Measurements from ENCODE around the gene MTHFD1L.

Gene MTHFD1L

DNA sequence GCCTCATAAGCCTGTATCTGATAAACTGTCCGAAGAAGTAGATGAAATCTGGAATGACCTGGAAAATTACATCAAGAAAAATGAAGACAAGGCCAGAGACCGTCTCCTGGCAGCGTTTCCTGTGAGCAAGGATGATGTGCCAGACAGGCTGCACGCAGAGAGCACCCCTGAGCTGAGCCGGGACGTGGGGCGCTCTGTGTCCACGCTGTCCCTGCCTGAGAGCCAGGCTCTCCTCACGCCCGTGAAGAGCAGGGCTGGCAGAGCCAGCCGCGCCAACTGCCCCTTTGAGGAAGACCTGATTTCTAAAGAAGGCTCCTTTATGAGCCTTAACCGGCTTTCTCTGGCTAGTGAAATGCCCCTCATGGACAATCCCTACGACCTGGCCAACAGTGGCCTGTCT, 33.9 kb upstream of the MTHFD1L start:
- no peaks in the 10 kb centered on the region for H3K36me3 ChIP-seq
- TF ChIP-seq, protein P1, sequence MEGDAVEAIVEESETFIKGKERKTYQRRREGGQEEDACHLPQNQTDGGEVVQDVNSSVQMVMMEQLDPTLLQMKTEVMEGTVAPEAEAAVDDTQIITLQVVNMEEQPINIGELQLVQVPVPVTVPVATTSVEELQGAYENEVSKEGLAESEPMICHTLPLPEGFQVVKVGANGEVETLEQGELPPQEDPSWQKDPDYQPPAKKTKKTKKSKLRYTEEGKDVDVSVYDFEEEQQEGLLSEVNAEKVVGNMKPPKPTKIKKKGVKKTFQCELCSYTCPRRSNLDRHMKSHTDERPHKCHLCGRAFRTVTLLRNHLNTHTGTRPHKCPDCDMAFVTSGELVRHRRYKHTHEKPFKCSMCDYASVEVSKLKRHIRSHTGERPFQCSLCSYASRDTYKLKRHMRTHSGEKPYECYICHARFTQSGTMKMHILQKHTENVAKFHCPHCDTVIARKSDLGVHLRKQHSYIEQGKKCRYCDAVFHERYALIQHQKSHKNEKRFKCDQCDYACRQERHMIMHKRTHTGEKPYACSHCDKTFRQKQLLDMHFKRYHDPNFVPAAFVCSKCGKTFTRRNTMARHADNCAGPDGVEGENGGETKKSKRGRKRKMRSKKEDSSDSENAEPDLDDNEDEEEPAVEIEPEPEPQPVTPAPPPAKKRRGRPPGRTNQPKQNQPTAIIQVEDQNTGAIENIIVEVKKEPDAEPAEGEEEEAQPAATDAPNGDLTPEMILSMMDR (IDR thresholded peaks at IDR 0.05), result no peak
- no peak overlapping the region for H3K27ac ChIP-seq
- H3K27me3 ChIP-seq, result peaks cover 2% of the 10 kb centered on the region
- H3K9me3 ChIP-seq, result no peaks in the 10 kb centered on the region
- no peak overlapping the region for H3K4me3 ChIP-seq (ENCODE audit: low read depth in 1 of 2, low read length in 1 of 2)
- H3K4me1 ChIP-seq (ENCODE audit: control insufficient read depth in 1 of 2, insufficient read depth in 1 of 2, low read depth in 1 of 2, low read length in 1 of 2), result no peaks in the 10 kb centered on the region

DNA sequence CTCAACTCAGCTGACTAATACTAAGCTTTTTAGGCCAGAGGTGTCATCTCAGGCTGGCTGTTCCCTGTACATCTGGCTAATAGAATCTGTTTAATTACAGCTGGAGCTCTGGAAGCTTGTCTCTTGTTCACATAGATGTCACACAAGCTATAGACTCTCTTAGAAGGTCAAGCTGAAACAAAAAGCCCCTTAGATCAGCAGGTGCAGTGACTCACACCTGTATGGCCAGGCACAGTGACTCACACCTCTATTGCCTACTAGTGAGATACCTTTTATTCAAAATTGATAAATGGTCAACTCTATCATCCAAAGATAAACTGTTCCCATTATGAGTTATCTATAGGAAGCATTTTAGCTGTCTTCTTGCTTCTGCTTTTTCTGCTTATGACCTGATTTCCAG, 29.9 kb upstream of the MTHFD1L start:
- Histone ChIP-seq H3K9me3 (no peaks in the 10 kb centered on the region), H3K27me3 (no peaks in the 10 kb centered on the region), H3K27ac (no peak overlapping the region), H3K36me3 (no peaks in the 10 kb centered on the region), H3K4me3 (ENCODE audit: low read depth in 1 of 2, low read length in 1 of 2) (no peak overlapping the region), H3K4me1 (ENCODE audit: control insufficient read depth in 1 of 2, insufficient read depth in 1 of 2, low read depth in 1 of 2, low read length in 1 of 2) (no peaks in the 10 kb centered on the region)
- TF ChIP-seq, protein P1 (IDR thresholded peaks at IDR 0.05), result no peak

DNA sequence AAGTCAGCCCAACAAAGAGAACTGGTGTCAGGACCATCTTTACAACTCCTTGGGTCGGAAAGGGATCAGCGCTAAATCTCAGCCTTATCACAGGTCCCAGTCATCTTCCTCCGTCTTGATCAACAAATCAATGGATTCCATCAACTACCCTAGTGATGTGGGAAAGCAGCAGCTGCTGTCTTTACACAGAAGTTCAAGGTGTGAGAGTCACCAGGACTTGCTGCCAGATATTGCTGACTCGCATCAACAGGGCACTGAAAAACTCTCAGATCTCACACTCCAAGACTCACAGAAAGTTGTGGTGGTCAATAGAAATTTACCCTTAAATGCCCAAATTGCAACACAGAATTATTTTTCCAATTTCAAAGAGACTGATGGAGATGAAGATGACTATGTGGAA, 25.3 kb upstream of the MTHFD1L start:
- H3K4me3 ChIP-seq (ENCODE audit: low read depth in 1 of 2, low read length in 1 of 2), result no peak overlapping the region
- no peak overlapping the region for H3K27ac ChIP-seq
- no peaks in the 10 kb centered on the region for H3K27me3 ChIP-seq
- H3K4me1 ChIP-seq (ENCODE audit: control insufficient read depth in 1 of 2, insufficient read depth in 1 of 2, low read depth in 1 of 2, low read length in 1 of 2), result no peaks in the 10 kb centered on the region
- TF ChIP-seq, protein P1 (IDR thresholded peaks at IDR 0.05), result no peak
- H3K36me3 ChIP-seq, result no peaks in the 10 kb centered on the region
- H3K9me3 ChIP-seq, result no peaks in the 10 kb centered on the region

DNA sequence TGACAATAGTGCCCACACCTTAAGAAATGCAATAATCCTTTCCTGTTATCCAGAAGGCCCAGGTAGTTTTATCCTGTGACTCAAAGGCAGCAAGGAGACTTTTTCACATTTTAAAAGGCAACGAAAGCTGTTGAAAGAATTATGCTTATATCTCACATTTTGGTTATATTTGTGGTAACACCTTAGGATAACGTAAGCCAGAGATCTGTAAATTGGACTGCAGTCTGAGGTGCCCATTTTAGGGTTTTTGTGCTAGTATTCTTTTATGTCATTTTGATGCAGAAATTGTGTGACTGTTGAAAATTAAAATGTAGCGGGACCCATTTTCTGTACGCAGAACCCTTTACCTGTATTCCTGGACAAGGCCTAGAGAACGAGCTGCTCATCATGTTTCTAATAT, 24.3 kb upstream of the MTHFD1L start:
- Histone ChIP-seq H3K9me3 (no peaks in the 10 kb centered on the region), H3K36me3 (no peaks in the 10 kb centered on the region), H3K27ac (no peak overlapping the region), H3K4me1 (ENCODE audit: control insufficient read depth in 1 of 2, insufficient read depth in 1 of 2, low read depth in 1 of 2, low read length in 1 of 2) (no peaks in the 10 kb centered on the region), H3K4me3 (ENCODE audit: low read depth in 1 of 2, low read length in 1 of 2) (no peak overlapping the region), H3K27me3 (no peaks in the 10 kb centered on the region)
- TF ChIP-seq, protein P1 (IDR thresholded peaks at IDR 0.05), result no peak

DNA sequence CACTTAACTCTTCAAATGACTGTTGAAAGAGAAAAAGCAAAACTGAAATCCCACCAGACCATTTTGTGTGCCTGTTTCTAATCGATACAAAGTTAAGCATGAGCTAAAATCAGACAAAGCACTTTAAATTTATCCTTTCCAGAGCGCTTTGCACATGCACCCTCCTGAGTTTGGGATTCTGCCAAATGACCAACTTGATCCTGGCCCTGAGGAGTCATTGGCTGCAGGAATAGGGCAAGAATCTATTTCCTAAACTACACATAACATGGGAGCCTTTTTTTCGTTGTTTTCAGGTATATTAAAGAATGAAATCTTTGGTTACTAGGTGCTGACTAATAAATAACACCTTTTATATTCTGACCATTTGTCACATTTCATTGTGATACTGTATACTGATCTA, 23.8 kb upstream of the MTHFD1L start:
- H3K4me1 ChIP-seq (ENCODE audit: control insufficient read depth in 1 of 2, insufficient read depth in 1 of 2, low read depth in 1 of 2, low read length in 1 of 2), result no peaks in the 10 kb centered on the region
- no peak overlapping the region for H3K4me3 ChIP-seq (ENCODE audit: low read depth in 1 of 2, low read length in 1 of 2)
- H3K27ac ChIP-seq, result no peak overlapping the region
- TF ChIP-seq, protein P1 (IDR thresholded peaks at IDR 0.05), result no peak
- H3K27me3 ChIP-seq, result no peaks in the 10 kb centered on the region
- H3K36me3 ChIP-seq, result no peaks in the 10 kb centered on the region
- H3K9me3 ChIP-seq, result no peaks in the 10 kb centered on the region

DNA sequence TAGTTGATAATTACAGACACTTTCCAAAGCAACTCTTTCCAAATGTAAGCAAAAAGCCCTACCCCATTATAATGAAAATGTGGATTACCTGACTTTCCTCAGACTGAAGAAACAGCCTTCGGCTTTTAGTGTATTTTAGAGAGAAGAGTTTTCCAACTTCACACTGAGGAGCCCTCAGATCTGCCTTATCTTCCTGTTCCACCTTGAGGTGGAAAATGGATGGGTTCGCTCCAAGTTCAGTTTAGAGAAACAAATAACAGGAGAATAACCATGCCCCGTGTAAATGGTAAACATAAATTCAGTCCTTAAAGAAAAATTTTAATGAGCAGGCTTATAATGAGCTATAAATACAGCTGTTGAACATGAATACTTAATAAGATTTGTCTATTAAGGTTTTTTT, 21.1 kb upstream of the MTHFD1L start:
- no peaks in the 10 kb centered on the region for H3K9me3 ChIP-seq
- H3K4me1 ChIP-seq (ENCODE audit: control insufficient read depth in 1 of 2, insufficient read depth in 1 of 2, low read depth in 1 of 2, low read length in 1 of 2), result peaks cover 5 to 11% of the 10 kb centered on the region in 2 experiments
- no peak overlapping the region for H3K27ac ChIP-seq
- H3K36me3 ChIP-seq, result no peaks in the 10 kb centered on the region
- peaks cover 15% of the 10 kb centered on the region for H3K27me3 ChIP-seq
- H3K4me3 ChIP-seq (ENCODE audit: low read depth in 1 of 2, low read length in 1 of 2), result no peak overlapping the region
- TF ChIP-seq, protein P1 (IDR thresholded peaks at IDR 0.05), result no peak

All from neutrophil (primary cell).